ENCODE results near the gene PARD3. TPM values are rescaled to one million over a fixed set of nuclear protein-coding genes. Genes with fewer than 3 reads are reported as not detected.

The PARD3 gene
- total RNA-seq, 1 experiment from 2014 or later, result 46.3 TPM

DNA sequence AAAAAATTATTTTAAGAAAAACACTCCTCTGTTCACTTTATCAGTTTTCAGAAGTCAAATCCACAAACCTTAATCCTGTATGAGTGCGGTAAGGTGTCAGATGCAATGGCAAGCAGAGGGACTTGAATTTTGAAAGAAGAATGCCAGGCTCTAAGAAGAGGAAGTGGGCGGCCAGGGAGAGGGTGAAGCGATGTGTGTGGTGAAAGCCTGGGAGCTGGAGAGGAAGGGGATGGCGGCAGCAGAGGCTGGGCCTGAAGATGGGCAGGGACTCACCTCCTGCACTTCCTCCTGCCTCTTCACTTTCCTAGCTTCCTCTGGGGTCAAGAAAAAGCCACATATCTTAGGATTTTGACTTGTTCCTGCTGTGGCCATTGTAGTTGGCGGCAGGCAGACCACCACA lies 609.6 kb downstream of the PARD3 start:
- TF ChIP-seq ZFX (IDR thresholded peaks at IDR 0.05) (no peak), EZH2phosphoT487 (IDR thresholded peaks at IDR 0.05; ENCODE audit: borderline replicate concordance) (no peak)
- ChIA-PET CTCF (no interaction called here), RAD21 (ENCODE audit: low non-redundant PET in 1 of 2, low total read pairs in 2 of 2, uncharacterized antibody in 2 of 2, unreplicated experiment in 2 of 2) (no interaction called here), POLR2A (no interaction called here)
- Histone ChIP-seq H3K4me3 (replicated peaks in 1 of 2; ENCODE audit: low read depth in 1 of 2, low read length in 2 of 2) (no peak overlapping the region), H3K79me2 (ENCODE audit: insufficient read depth, low read length) (no peaks in the 10 kb centered on the region), H3K9me2 (ENCODE audit: insufficient read depth) (no peaks in the 10 kb centered on the region), H3K9ac (ENCODE audit: low read length) (no peak overlapping the region), H4K20me1 (ENCODE audit: insufficient read depth) (no peaks in the 10 kb centered on the region), H3K9me3 (ENCODE audit: control insufficient read depth in 1 of 2, insufficient read depth in 1 of 2, low read depth in 1 of 2, low read length in 2 of 2) (no peaks in the 10 kb centered on the region), H3K36me3 (ENCODE audit: control insufficient read depth in 1 of 2, insufficient read depth in 2 of 2, low read length in 2 of 2) (no peaks in the 10 kb centered on the region), H3K27ac (ENCODE audit: low read depth, low read length) (no peak overlapping the region), H3K27me3 (ENCODE audit: insufficient read depth, low read length) (no peaks in the 10 kb centered on the region), H3K4me1 (ENCODE audit: control insufficient read depth in 1 of 2, insufficient read depth in 2 of 2, low read length in 2 of 2) (no peaks in the 10 kb centered on the region), H2AFZ (ENCODE audit: low read depth, low read length, poor library complexity, severe bottlenecking) (no peak overlapping the region), H3K4me2 (ENCODE audit: low read length) (no peak overlapping the region)
- DNase-seq (ENCODE audit: low read depth, low spot score) (no peak), ATAC-seq (no peak)
- intact Hi-C loops (cut with micrococcal nuclease), result no loop called here
- BruUV-seq (replicated peaks), result no TSS peak

DNA sequence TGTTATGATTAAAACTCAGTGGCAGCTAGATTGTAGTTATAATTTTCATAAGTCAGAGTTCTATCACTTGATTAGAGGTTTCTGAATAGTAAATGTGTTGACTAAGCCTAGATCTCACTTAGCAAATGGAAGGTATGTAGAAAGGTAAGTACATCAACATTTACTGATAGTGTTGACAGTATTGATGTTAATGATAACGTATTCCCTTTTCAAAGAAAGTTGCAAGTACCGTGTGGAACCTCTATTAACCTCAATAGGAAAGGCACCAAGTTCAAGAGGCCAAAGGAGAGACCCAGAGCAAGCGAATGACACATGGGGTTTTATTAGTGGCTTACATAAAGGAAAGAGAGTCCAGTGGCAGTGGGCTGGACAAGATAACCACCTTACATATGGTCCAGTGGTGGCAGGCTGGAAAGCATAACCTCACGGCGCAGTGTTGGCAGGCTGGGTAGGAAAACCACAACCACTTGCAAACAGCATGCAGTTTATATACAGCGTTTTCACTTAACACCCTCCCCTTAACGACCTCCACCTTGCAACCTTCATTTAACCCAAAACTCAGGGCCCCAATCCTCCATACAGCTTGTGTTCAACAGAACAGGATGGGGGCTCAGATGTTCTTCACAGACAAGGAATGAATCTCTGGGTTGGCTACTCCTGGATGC lies 611.0 kb downstream of the PARD3 start:
- ChIA-PET CTCF (no interaction called here), POLR2A (no interaction called here), RAD21 (ENCODE audit: low non-redundant PET in 1 of 2, low total read pairs in 2 of 2, uncharacterized antibody in 2 of 2, unreplicated experiment in 2 of 2) (no interaction called here)
- no TSS peak for BruUV-seq (replicated peaks)
- Histone ChIP-seq H3K27ac (ENCODE audit: low read depth, low read length) (no peak overlapping the region), H3K4me2 (ENCODE audit: low read length) (no peak overlapping the region), H3K4me1 (ENCODE audit: control insufficient read depth in 1 of 2, insufficient read depth in 2 of 2, low read length in 2 of 2) (no peaks in the 10 kb centered on the region), H3K9me2 (ENCODE audit: insufficient read depth) (no peaks in the 10 kb centered on the region), H3K36me3 (ENCODE audit: control insufficient read depth in 1 of 2, insufficient read depth in 2 of 2, low read length in 2 of 2) (no peaks in the 10 kb centered on the region), H4K20me1 (ENCODE audit: insufficient read depth) (no peaks in the 10 kb centered on the region), H3K9me3 (ENCODE audit: control insufficient read depth in 1 of 2, insufficient read depth in 1 of 2, low read depth in 1 of 2, low read length in 2 of 2) (no peaks in the 10 kb centered on the region), H2AFZ (ENCODE audit: low read depth, low read length, poor library complexity, severe bottlenecking) (no peak overlapping the region), H3K4me3 (replicated peaks in 1 of 2; ENCODE audit: low read depth in 1 of 2, low read length in 2 of 2) (no peak overlapping the region), H3K27me3 (ENCODE audit: insufficient read depth, low read length) (no peaks in the 10 kb centered on the region), H3K9ac (ENCODE audit: low read length) (no peak overlapping the region), H3K79me2 (ENCODE audit: insufficient read depth, low read length) (no peaks in the 10 kb centered on the region)
- intact Hi-C loops (cut with micrococcal nuclease), result no loop called here
- no peak for TF ChIP-seq SP1 (IDR thresholded peaks at IDR 0.05; ENCODE audit: low read depth)
- TF ChIP-seq CBX3 (IDR thresholded peaks at IDR 0.05; ENCODE audit: low read depth), result no peak
- no peak for ATAC-seq
- DNase-seq (ENCODE audit: low read depth, low spot score), result no peak

All from HCT116 (cell line).